ENCODE data around the gene PLCB2.

- TF ChIP-seq REST (IDR thresholded peaks at IDR 0.05; ENCODE audit: insufficient read depth in 1 of 2, low read depth in 2 of 2, low read length in 2 of 2) (no peak), POLR2AphosphoS5 (IDR thresholded peaks at IDR 0.05; ENCODE audit: low read depth, low read length) (no peak)
Observed at GRCh38 chr15:40342416-40343320, 34.9 kb upstream of the PLCB2 start.
